Breast epithelium (tissue), 4 donors: ENCODE measurements around the gene DNAJC19. TPM values are rescaled to one million over a fixed set of nuclear protein-coding genes. Genes with fewer than 3 reads are reported as not detected.

ENCODE experiments used
- DNase-seq, 2 donors: peaks; one replicate each; pipeline ENCODE4 v3.0.0-alpha.2; 2019; ENCODE audit warnings: low spot score in 2 of 2
- H3K27ac ChIP-seq, 2 donors: fragments of 200-600 bp; sonication (generic) in 1 of 2; one replicate each; pipeline ENCODE4 v1.5.1; 2016 to 2019; ENCODE audit warnings: mild to moderate bottlenecking in 1 of 2
- H3K27me3 ChIP-seq, 2 donors: fragments of 200-600 bp; sonication (generic) in 1 of 2; one replicate each; pipeline versions ENCODE4 v1.5.1 to v1.6.0; 2017 to 2019; ENCODE audit warnings: control low read depth in 1 of 2, mild to moderate bottlenecking in 1 of 2
- H3K36me3 ChIP-seq: fragments of 200-600 bp; one replicate; pipeline ENCODE4 v1.5.1; 2019
- H3K4me1 ChIP-seq, 2 donors: fragments of 200-600 bp; sonication (generic); one replicate each; pipeline ENCODE4 v1.5.1; 2016 to 2019; ENCODE audit warnings: control low read depth in 1 of 2
- H3K4me3 ChIP-seq, 3 donors: fragments of 200-600 bp; sonication (generic); 1 replicate in 2 of 3; 2 replicates in 1 of 3; pipeline ENCODE4 v1.5.1; 2016 to 2019; ENCODE audit warnings: mild to moderate bottlenecking in 3 of 3, moderate library complexity in 2 of 3
- H3K9me3 ChIP-seq, 2 donors: fragments of 200-600 bp; sonication (generic) in 1 of 2; one replicate each; pipeline ENCODE4 v1.5.1; 2016 to 2019; ENCODE audit warnings: control low read depth in 1 of 2
- CTCF ChIP-seq, 3 donors: fragments of 450-650 bp; IDR thresholded peaks; one replicate each; pipeline ENCODE4 v1.5.1; 2016 to 2017; ENCODE audit warnings: antibody characterized with exemption in 3 of 3, mild to moderate bottlenecking in 3 of 3, moderate library complexity in 3 of 3
- POLR2A ChIP-seq: fragments of 450-650 bp; IDR thresholded peaks from one replicate; pipeline ENCODE4 v1.6.1; 2016; ENCODE audit warnings: antibody characterized with exemption, mild to moderate bottlenecking, moderate library complexity
- POLR2AphosphoS5 ChIP-seq, 3 donors: sonication (generic); formaldehyde crosslinking; IDR thresholded peaks; one replicate each; pipeline ENCODE4 v1.6.1; 2017; ENCODE audit warnings: antibody characterized with exemption in 3 of 3
- intact Hi-C: fragments of 100-400 bp; cut with DNase I; formaldehyde crosslinking; loops from one replicate; pipeline ENCODE4 v1.15.1; 2023; ENCODE audit warnings: low total_unique reads
- total RNA-seq, 3 donors: library from RNA; depleted of rRNA; stranded (reverse); fragments of >200 nt; gene quantifications; one replicate each; pipeline ENCODE4 v1.1.0, GENCODE V29; 2016

Gene DNAJC19
- total RNA-seq, 3 donors from 2014 or later: 39.8 to 55.4 (median 44.5) TPM

- H3K27ac ChIP-seq: no peak overlapping the region
- intact Hi-C loops: loop anchor here (2.0 kb wide), 1 partner anchor 75 kb away; no protein-coding TSS in a partner anchor
Observed at GRCh38 chr3:180979961-180980360, 9.6 kb downstream of the DNAJC19 start.

GRCh38 chr3:180977498-180977897 is 12.0 kb downstream of the DNAJC19 start:
- Histone ChIP-seq H3K27me3 (no peaks in the 10 kb centered on the region), H3K9me3 (no peaks in the 10 kb centered on the region), H3K4me3 (no peak overlapping the region), H3K4me1 (no peaks in the 10 kb centered on the region), H3K36me3 (no peaks in the 10 kb centered on the region), H3K27ac (no peak overlapping the region)
- no peak for DNase-seq
- TF ChIP-seq POLR2AphosphoS5 (IDR thresholded peaks at IDR 0.05) (no peak), POLR2A (no peak), CTCF (IDR thresholded peaks at IDR 0.05) (no peak)
- intact Hi-C loops: no loop called here

More at GRCh38 chr3:180979961-180980360, 9.6 kb downstream of the DNAJC19 start:
- H3K27me3 ChIP-seq: no peaks in the 10 kb centered on the region
- no peaks in the 10 kb centered on the region for H3K9me3 ChIP-seq
- no peak for TF ChIP-seq POLR2A
- no peak for TF ChIP-seq POLR2AphosphoS5 (IDR thresholded peaks at IDR 0.05)
- no peak for TF ChIP-seq CTCF (IDR thresholded peaks at IDR 0.05)
- no peak overlapping the region for H3K4me3 ChIP-seq
- H3K36me3 ChIP-seq: no peaks in the 10 kb centered on the region
- DNase-seq: no peak
- H3K4me1 ChIP-seq: no peaks in the 10 kb centered on the region

GRCh38 chr3:180974286-180974685 is 15.2 kb downstream of the DNAJC19 start:
- Histone ChIP-seq H3K27ac (no peak overlapping the region), H3K36me3 (peaks cover 3% of the 10 kb centered on the region), H3K4me3 (no peak overlapping the region), H3K4me1 (no peaks in the 10 kb centered on the region), H3K9me3 (no peaks in the 10 kb centered on the region), H3K27me3 (no peaks in the 10 kb centered on the region)
- TF ChIP-seq POLR2A (no peak), POLR2AphosphoS5 (IDR thresholded peaks at IDR 0.05) (no peak), CTCF (IDR thresholded peaks at IDR 0.05) (no peak)
- intact Hi-C loops: no loop called here
- no peak for DNase-seq

GRCh38 chr3:180973543-180973942 is 16.0 kb downstream of the DNAJC19 start:
- no peak for DNase-seq
- TF ChIP-seq POLR2A (no peak), CTCF (IDR thresholded peaks at IDR 0.05) (no peak), POLR2AphosphoS5 (IDR thresholded peaks at IDR 0.05) (no peak)
- peaks cover 3% of the 10 kb centered on the region for H3K36me3 ChIP-seq
- H3K4me1 ChIP-seq: no peaks in the 10 kb centered on the region
- intact Hi-C loops: no loop called here
- H3K27ac ChIP-seq: no peak overlapping the region
- H3K4me3 ChIP-seq: no peak overlapping the region
- no peaks in the 10 kb centered on the region for H3K27me3 ChIP-seq
- H3K9me3 ChIP-seq: no peaks in the 10 kb centered on the region

GRCh38 chr3:180970931-180971330 is 18.6 kb downstream of the DNAJC19 start:
- peaks cover 3% of the 10 kb centered on the region for H3K36me3 ChIP-seq
- TF ChIP-seq POLR2A (no peak), CTCF (IDR thresholded peaks at IDR 0.05) (no peak), POLR2AphosphoS5 (IDR thresholded peaks at IDR 0.05) (no peak)

More at GRCh38 chr3:180970931-180971330, 18.6 kb downstream of the DNAJC19 start:
- no peak overlapping the region for H3K27ac ChIP-seq
- no peaks in the 10 kb centered on the region for H3K4me1 ChIP-seq
- DNase-seq: no peak
- H3K9me3 ChIP-seq: no peaks in the 10 kb centered on the region
- intact Hi-C loops: no loop called here
- no peaks in the 10 kb centered on the region for H3K27me3 ChIP-seq
- no peak overlapping the region for H3K4me3 ChIP-seq
